Activated CD8-positive, alpha-beta memory T cell treated with anti-CD3 and anti-CD28 coated beads, Interleukin-2, amount 10 ng/mL, durations not matched to agents 7 days and 5 days (primary cell): Measurements from ENCODE around the gene SLC29A1. TPM values are rescaled to one million over a fixed set of nuclear protein-coding genes. Genes with fewer than 3 reads are reported as not detected.
A peak's percentile ranks its signal among the peaks of the same experiment; 100 is the strongest.

Experiments
- ATAC-seq: fragments of 150-1000 bp; cut with Tn5 transposase; one replicate; pipeline ENCODE4 v1.10.0; 2021; ENCODE audit warnings: moderate library complexity
- CTCF ChIA-PET: fragments of 350-600 bp; sonication (Branson Sonifier 250); formaldehyde crosslinking; loops from one replicate; lab custom pipeline; 2021; ENCODE audit warnings: antibody characterized with exemption; lab: Charles Lee
- DNase-seq: peaks from one replicate; pipeline ENCODE4 v3.0.0-alpha.2; 2020
- H3K27ac Mint-ChIP-seq: one replicate; pipeline ENCODE4 v1.8.0; 2021; ENCODE audit warnings: mild to moderate bottlenecking, mixed read lengths
- H3K27me3 Mint-ChIP-seq: one replicate; pipeline ENCODE4 v1.8.0; 2021; ENCODE audit warnings: mixed read lengths
- H3K36me3 Mint-ChIP-seq: one replicate; pipeline ENCODE4 v1.8.0; 2021; ENCODE audit warnings: mild to moderate bottlenecking, mixed read lengths
- H3K4me1 Mint-ChIP-seq: one replicate; pipeline ENCODE4 v1.8.0; 2021; ENCODE audit warnings: mixed read lengths
- H3K4me3 Mint-ChIP-seq: one replicate; pipeline ENCODE4 v1.8.0; 2021; ENCODE audit warnings: mild to moderate bottlenecking, moderate library complexity, mixed read lengths
- H3K9me3 Mint-ChIP-seq: one replicate; pipeline ENCODE4 v1.8.0; 2022; ENCODE audit warnings: low read depth, mixed read lengths
- total RNA-seq, 2 experiments: library from RNA; stranded (reverse); gene quantifications; one replicate each; pipeline ENCODE4 v1.2.3, GENCODE V29; 2021

The SLC29A1 gene
- total RNA-seq, 2 experiments from 2014 or later: 39.8 to 49.9 TPM

GRCh38 chr6:44265722-44266233 is 42.4 kb downstream of the SLC29A1 start:
- CTCF ChIA-PET: interaction anchor here (1.0 to 7.0 kb wide), 8 partner anchors 9 to 93 kb away, joined by 4 to 94 read pairs (median 13); partner anchors contain the start of genes AARS2, HSP90AB1, SLC35B2 and SPATS1
- DNase-seq (no peak), ATAC-seq (no peak)
- peaks cover 13% of the 10 kb centered on the region for H3K36me3 Mint-ChIP-seq
- peaks cover 18% of the 10 kb centered on the region for H3K27me3 Mint-ChIP-seq
- H3K4me3 Mint-ChIP-seq: peak overlapping the region; percentile 97
- H3K4me1 Mint-ChIP-seq: peaks cover 58% of the 10 kb centered on the region
- H3K27ac Mint-ChIP-seq: peak overlapping the region; percentile 93
- no peaks in the 10 kb centered on the region for H3K9me3 Mint-ChIP-seq

- Mint-ChIP-seq H3K9me3 (no peaks in the 10 kb centered on the region), H3K27ac (peak overlapping the region; percentile 93), H3K27me3 (peaks cover 22% of the 10 kb centered on the region), H3K4me3 (peak overlapping the region; percentile 97), H3K4me1 (peaks cover 53% of the 10 kb centered on the region), H3K36me3 (peaks cover 7% of the 10 kb centered on the region)
- ATAC-seq: no peak
- CTCF ChIA-PET: interaction anchor here (0.7 to 7.0 kb wide), 12 partner anchors 10 to 200 kb away, joined by 3 to 94 read pairs (median 12); partner anchors contain the start of genes AARS2, HSP90AB1, SLC35B2 and SPATS1
- DNase-seq: peak; percentile 69
Measured at GRCh38 chr6:44266347-44266746, 43.0 kb downstream of the SLC29A1 start.

DNA sequence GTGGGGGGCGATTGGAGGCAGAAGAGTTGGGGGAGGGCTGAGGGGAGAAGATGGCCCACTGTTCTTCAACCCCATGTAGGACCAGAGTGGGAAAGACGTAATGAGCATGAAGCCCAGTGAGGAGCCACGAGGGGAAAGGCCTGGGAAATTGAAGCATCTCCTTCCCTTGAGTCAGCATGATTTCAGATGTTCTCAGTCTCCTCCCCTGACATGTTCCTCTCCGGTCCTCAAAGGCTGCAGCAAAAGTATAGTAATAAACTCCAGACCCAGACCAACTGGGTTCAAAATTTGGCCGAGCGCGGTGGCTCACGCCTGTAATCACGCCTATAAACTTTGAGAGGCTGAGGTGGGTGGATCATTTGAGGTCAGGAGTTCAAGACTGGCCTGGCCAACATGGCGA is 43.9 kb downstream of the SLC29A1 start:
- DNase-seq (no peak), ATAC-seq (no peak)
- H3K4me1 Mint-ChIP-seq: peaks cover 44% of the 10 kb centered on the region
- CTCF ChIA-PET: interaction anchor here (0.7 to 7.0 kb wide), 21 partner anchors 11 to 199 kb away, joined by 3 to 94 read pairs (median 7); partner anchors contain the start of genes AARS2, HSP90AB1, SLC29A1 and SLC35B2
- peaks cover 31% of the 10 kb centered on the region for H3K27me3 Mint-ChIP-seq
- no peak overlapping the region for H3K4me3 Mint-ChIP-seq
- H3K9me3 Mint-ChIP-seq: no peaks in the 10 kb centered on the region
- H3K27ac Mint-ChIP-seq: no peak overlapping the region
- peaks cover 7% of the 10 kb centered on the region for H3K36me3 Mint-ChIP-seq

DNA sequence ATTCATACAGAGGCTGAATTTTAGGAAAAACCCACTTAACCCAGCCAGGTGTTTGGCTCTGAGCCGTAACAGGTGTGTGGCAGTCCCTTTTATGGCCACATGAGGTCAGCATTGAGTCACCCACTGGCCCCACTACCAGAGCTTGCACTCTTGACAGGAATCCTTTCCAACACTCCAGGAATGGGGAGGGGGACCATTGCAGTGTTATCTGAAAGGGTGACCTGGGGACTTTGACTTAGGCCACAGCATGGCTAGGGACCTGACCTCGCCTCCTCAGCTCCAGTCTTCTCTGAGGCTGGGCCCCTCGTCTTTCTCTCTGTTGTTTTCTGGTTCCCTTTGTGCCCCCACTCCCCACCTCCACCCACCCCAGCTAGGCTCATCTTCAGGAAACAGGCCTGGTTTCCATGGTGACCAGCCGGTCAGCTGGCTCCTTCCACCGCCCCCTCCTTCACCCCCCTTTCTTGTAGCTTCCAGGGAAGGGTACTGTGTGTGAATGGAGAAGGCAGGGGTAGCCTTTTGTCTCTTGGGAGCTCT is 44.8 kb downstream of the SLC29A1 start:
- Mint-ChIP-seq H3K27me3 (peaks cover 40% of the 10 kb centered on the region), H3K27ac (no peak overlapping the region), H3K9me3 (no peaks in the 10 kb centered on the region), H3K4me3 (no peak overlapping the region), H3K4me1 (peaks cover 37% of the 10 kb centered on the region), H3K36me3 (peaks cover 6% of the 10 kb centered on the region)
- CTCF ChIA-PET: interaction anchor here (0.7 to 7.0 kb wide), 25 partner anchors 11 to 198 kb away, joined by 3 to 94 read pairs (median 5); partner anchors contain the start of genes AARS2, HSP90AB1, SLC29A1 and SLC35B2
- no peak for ATAC-seq
- peak; percentile 74 for DNase-seq

- ATAC-seq (no peak), DNase-seq (no peak)
- H3K27me3 Mint-ChIP-seq: peaks cover 50% of the 10 kb centered on the region
- CTCF ChIA-PET: interaction anchor here (1.0 to 7.0 kb wide), 10 partner anchors 9 to 117 kb away, joined by 3 to 94 read pairs (median 14); partner anchors contain the start of genes SLC35B2 and SPATS1
- H3K4me3 Mint-ChIP-seq: no peak overlapping the region
- peaks cover 37% of the 10 kb centered on the region for H3K4me1 Mint-ChIP-seq
- H3K9me3 Mint-ChIP-seq: no peaks in the 10 kb centered on the region
- no peaks in the 10 kb centered on the region for H3K36me3 Mint-ChIP-seq
- H3K27ac Mint-ChIP-seq: no peak overlapping the region
Measured at GRCh38 chr6:44269178-44269920, 46.0 kb downstream of the SLC29A1 start.

GRCh38 chr6:44269921-44270525 is 46.6 kb downstream of the SLC29A1 start, which contains the start of gene TMEM151B:
TMEM151B (plus strand) TSS chr6:44270450; CDS start chr6:44270743, 293 bp downstream.
- Mint-ChIP-seq H3K9me3 (no peaks in the 10 kb centered on the region), H3K27ac (no peak within 1 kb of the TSS), H3K36me3 (no peaks in the 10 kb centered on the region), H3K4me3 (peak within 1 kb of the TSS; percentile 28), H3K4me1 (peaks cover 37% of the 10 kb centered on the region), H3K27me3 (peaks cover 56% of the 10 kb centered on the region)
- ATAC-seq (no peak), DNase-seq (no peak)
- CTCF ChIA-PET: interaction anchor here (0.9 to 7.0 kb wide), 6 partner anchors 35 to 116 kb away, joined by 3 to 94 read pairs (median 4); partner anchors contain the start of gene AARS2

- DNase-seq (no peak), ATAC-seq (peak; percentile 14)
- H3K9me3 Mint-ChIP-seq: no peaks in the 10 kb centered on the region
- H3K27ac Mint-ChIP-seq: no peak overlapping the region
- CTCF ChIA-PET: interaction anchor here (0.6 to 7.0 kb wide), 5 partner anchors 34 to 617 kb away, joined by 3 to 94 read pairs (median 4); partner anchors contain the start of gene AARS2
- peaks cover 35% of the 10 kb centered on the region for H3K4me1 Mint-ChIP-seq
- H3K36me3 Mint-ChIP-seq: no peaks in the 10 kb centered on the region
- peak overlapping the region; percentile 28 for H3K4me3 Mint-ChIP-seq
- peaks cover 59% of the 10 kb centered on the region for H3K27me3 Mint-ChIP-seq
Measured at GRCh38 chr6:44270526-44271405, 47.4 kb downstream of the SLC29A1 start.

DNA sequence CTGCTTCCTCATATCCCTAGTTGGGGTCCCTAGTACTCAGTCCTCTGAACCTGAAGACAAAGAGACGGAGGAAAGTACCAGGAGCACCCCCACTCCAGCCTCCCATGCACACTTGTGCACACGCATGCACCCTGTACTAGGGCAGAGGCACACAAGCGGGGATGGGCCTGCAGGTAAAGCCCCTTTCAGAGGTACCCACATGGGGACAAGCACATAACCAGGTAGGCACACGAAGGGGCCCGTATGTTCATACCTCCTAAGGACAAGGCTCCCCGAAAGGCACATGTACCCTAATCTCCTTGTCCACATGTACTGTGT is 48.0 kb downstream of the SLC29A1 start:
- DNase-seq (no peak), ATAC-seq (no peak)
- Mint-ChIP-seq H3K4me1 (peaks cover 29% of the 10 kb centered on the region), H3K36me3 (no peaks in the 10 kb centered on the region), H3K9me3 (no peaks in the 10 kb centered on the region), H3K27me3 (peaks cover 59% of the 10 kb centered on the region), H3K4me3 (peak overlapping the region; percentile 28), H3K27ac (no peak overlapping the region)
- CTCF ChIA-PET: interaction anchor here (0.6 to 7.0 kb wide), 2 partner anchors 34 to 618 kb away, joined by 3 to 94 read pairs; no protein-coding TSS in a partner anchor

GRCh38 chr6:44271914-44272313 is 48.5 kb downstream of the SLC29A1 start:
- ATAC-seq (no peak), DNase-seq (no peak)
- Mint-ChIP-seq H3K4me3 (no peak overlapping the region), H3K27me3 (peaks cover 63% of the 10 kb centered on the region), H3K27ac (no peak overlapping the region), H3K9me3 (no peaks in the 10 kb centered on the region), H3K36me3 (no peaks in the 10 kb centered on the region), H3K4me1 (peaks cover 24% of the 10 kb centered on the region)
- CTCF ChIA-PET: interaction anchor here (7.0 kb wide), 1 partner anchor 33 kb away, joined by 94 read pairs; no protein-coding TSS in a partner anchor

DNA sequence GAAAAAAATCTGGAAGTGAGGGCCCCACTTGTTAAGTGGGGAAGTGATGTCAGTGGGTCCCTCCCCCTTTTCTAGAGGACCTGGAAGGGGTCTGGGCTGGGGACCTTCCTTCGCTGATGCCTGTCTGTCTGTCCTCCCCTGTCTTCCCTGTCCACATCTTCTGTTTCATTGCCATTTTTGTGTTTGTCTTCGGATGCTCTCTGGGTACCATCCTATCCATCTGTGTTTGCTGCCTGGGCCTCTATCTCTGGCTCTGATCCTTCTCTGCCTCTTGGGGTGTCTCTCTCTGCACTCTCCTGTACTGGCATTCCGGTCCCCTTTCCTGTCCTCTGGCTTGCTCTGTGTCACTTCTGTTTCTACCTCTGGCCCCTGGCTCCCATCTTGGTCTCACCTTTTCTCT is 49.1 kb downstream of the SLC29A1 start:
- H3K27me3 Mint-ChIP-seq: peaks cover 69% of the 10 kb centered on the region
- H3K4me1 Mint-ChIP-seq: peaks cover 20% of the 10 kb centered on the region
- CTCF ChIA-PET: interaction anchor here (7.0 kb wide), 1 partner anchor 33 kb away, joined by 94 read pairs; no protein-coding TSS in a partner anchor
- ATAC-seq (no peak), DNase-seq (no peak)
- no peak overlapping the region for H3K27ac Mint-ChIP-seq
- H3K36me3 Mint-ChIP-seq: no peaks in the 10 kb centered on the region
- H3K4me3 Mint-ChIP-seq: no peak overlapping the region
- no peaks in the 10 kb centered on the region for H3K9me3 Mint-ChIP-seq

- ATAC-seq: no peak
- Mint-ChIP-seq H3K27ac (no peak overlapping the region), H3K4me3 (no peak overlapping the region), H3K27me3 (peaks cover 74% of the 10 kb centered on the region), H3K36me3 (no peaks in the 10 kb centered on the region), H3K4me1 (peaks cover 15% of the 10 kb centered on the region), H3K9me3 (no peaks in the 10 kb centered on the region)
- CTCF ChIA-PET: interaction anchor here (1.0 to 1.2 kb wide), 2 partner anchors 23 to 65 kb away, joined by 3 read pairs; no protein-coding TSS in a partner anchor
- no peak for DNase-seq
Measured at GRCh38 chr6:44272999-44273566, 49.7 kb downstream of the SLC29A1 start.

- Mint-ChIP-seq H3K27me3 (peaks cover 72% of the 10 kb centered on the region), H3K36me3 (no peaks in the 10 kb centered on the region), H3K4me1 (peaks cover 14% of the 10 kb centered on the region), H3K27ac (no peak overlapping the region), H3K9me3 (no peaks in the 10 kb centered on the region), H3K4me3 (no peak overlapping the region)
- CTCF ChIA-PET: interaction anchor here (1.0 to 1.2 kb wide), 2 partner anchors 22 to 64 kb away, joined by 3 read pairs; no protein-coding TSS in a partner anchor
- no peak for ATAC-seq
- no peak for DNase-seq
Measured at GRCh38 chr6:44273617-44274016, 50.2 kb downstream of the SLC29A1 start.
